A549 treated with Mapracorat at 1 μM for 4 hours (cell line): ENCODE measurements around the gene RCBTB2. TPM values are rescaled to one million over a fixed set of nuclear protein-coding genes. Genes with fewer than 3 reads are reported as not detected.

Experiments
- total RNA-seq: library from RNA; stranded (reverse); fragments of 200-300 nt; extraction: Qiagen RNA extraction; gene quantifications from 5 replicates; pipeline ENCODE4 v1.2.3, GENCODE V29; 2022

Gene RCBTB2
- total RNA-seq = 1.0 to 1.6 TPM (median 1.2 TPM) in 5 replicates

GRCh38 chr13:48532506-48533499 is at the start of gene RCBTB2:
Gene RCBTB2, minus strand, starts transcription at chr13:48533080. Its CDS starts 11,141 bp downstream, at chr13:48521939.

Other genes starting within 250 kb of the RCBTB2 start
- gene RB1, start 229.3 kb downstream of the RCBTB2 start, total RNA-seq = 11.7 to 15.7 TPM (median 13.4 TPM) in 5 replicates
- 0.71 to 1.2 TPM (median 0.78 TPM) in 5 replicates for gene LPAR6, start 120.0 kb downstream of the RCBTB2 start, total RNA-seq
- gene CYSLTR2, start 120.8 kb upstream of the RCBTB2 start, total RNA-seq = not detected in 5 replicates